Lung microvascular endothelial cell (primary cell): ENCODE measurements around the gene IER5L. TPM values are rescaled to one million over a fixed set of nuclear protein-coding genes. Genes with fewer than 3 reads are reported as not detected.
A peak's percentile ranks its signal among the peaks of the same experiment; 100 is the strongest.
"Not testable (repeated sequence)": the region's sequence is repeated elsewhere in the genome, so short reads cannot be mapped to it uniquely, and the experiment has no call there.

ENCODE experiments used
- DNase-seq, 2 donors: peaks; one replicate each; pipeline versions ENCODE4 v3.0.0 to v3.0.0-alpha.2; 2010; ENCODE audit warnings: low read depth in 2 of 2
- total RNA-seq: library from RNA; depleted of rRNA; stranded (reverse); fragments of >200 nt; gene quantifications from 2 replicates; pipeline ENCODE4 v1.2.1, GENCODE V29; 2014

IER5L gene
- total RNA-seq, 1 donor from 2014 or later: 20.4 TPM

DNA sequence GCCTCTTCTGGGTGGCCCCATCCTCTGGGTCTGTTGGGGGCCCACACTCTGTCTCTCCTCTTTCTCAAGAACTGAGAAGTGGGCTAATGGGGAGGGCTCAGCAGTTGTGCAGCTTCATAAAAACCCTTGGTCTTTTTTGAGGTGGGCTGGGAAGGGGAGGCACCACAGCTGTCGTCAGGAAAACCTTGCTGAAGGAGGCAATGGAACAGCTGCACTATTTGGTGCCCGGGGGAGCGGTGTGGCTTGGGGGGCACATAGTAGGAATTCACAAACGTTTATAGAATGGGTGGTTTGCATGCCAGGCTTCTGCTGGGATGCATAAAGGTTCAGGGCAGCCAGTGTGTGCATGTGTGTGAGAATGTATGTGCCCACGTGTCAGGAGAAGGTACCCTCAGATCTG, 3.2 kb upstream of the IER5L start:
- DNase-seq: no peak

- no peak for DNase-seq
Observed at GRCh38 chr9:129178568-129179382, 714 bp upstream of the IER5L start.

DNA sequence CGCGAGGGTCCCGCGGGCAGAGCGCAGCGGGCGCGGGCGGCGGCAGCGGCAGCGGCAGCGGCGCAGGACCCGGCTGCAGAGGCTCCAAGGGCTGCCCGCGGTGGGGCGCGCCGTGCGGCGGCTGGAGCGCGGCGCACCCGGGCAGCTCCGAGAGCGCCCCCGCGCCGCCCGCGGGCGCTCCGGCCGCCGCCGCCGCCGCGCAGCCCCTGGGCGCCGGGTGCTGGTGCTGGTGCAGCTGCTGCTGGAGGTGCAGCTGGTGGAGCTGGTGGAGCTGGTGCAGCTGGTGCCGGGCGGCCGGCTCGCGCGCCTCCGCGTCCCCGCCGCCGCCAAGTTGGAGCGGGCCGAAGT, 644 bp downstream of the IER5L start:
- DNase-seq: peak in 1 of 2 donors; percentile 67

GRCh38 chr9:129176701-129177442, 1.2 kb downstream of the IER5L start:
- peak; percentile 72 to 78 for DNase-seq

DNA sequence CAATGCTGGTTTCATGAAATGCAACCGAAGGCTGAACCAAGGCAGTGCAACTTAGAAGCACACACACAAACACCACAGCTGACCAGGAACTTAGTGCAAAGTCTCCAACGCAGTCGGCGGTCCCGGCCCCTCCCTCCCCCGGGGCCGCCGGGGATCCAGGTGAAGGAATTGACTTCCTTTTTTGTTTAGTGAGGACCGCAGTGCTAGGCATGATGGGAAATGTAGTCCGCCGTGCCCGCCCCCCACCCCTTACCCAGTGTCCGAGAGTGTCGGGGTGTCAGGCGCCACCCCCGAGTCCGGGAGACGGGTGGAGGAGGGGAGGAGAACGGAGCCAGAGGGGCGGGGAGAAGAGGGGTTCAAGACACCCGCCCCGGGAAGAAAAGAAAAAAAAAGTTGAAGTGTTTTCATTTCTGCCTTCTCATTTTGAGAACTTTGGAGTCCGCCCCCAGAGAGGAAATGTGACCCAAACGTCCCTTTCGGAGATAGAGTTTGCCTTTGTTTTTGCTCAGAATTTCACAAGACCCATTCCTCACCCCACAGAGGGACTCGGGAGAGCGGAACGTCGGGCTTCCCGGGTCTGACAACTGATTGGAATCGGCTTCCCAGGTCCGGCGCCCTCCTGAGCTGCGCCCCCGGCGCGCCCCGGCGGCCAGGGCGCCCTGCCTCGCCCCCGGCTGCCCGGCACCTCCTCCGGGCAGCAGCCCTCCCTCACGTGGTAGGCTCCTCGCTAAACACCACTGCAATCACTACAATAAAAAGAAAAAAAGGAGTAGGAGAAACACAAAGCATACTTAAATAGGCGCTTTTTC, 2.0 kb downstream of the IER5L start:
- DNase-seq: peak; percentile 70 to 83

DNA sequence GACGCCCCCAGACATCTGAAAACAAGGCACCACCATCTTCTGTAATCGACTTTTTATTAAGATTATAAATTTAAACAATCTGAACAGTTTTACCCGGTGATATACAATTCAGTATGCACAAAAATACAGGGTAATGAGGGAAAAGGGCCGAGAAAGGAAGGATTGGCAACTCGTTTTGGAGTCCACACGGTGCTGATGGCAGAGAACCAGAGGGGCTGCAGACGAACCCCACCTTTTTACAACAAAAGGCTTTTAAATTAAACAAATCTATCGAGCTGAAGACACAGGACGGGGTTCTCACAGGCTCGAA, 2.6 kb downstream of the IER5L start:
- DNase-seq: no peak

GRCh38 chr9:129174724-129175514, 3.1 kb downstream of the IER5L start:
- peak; percentile 73 to 84 for DNase-seq

DNA sequence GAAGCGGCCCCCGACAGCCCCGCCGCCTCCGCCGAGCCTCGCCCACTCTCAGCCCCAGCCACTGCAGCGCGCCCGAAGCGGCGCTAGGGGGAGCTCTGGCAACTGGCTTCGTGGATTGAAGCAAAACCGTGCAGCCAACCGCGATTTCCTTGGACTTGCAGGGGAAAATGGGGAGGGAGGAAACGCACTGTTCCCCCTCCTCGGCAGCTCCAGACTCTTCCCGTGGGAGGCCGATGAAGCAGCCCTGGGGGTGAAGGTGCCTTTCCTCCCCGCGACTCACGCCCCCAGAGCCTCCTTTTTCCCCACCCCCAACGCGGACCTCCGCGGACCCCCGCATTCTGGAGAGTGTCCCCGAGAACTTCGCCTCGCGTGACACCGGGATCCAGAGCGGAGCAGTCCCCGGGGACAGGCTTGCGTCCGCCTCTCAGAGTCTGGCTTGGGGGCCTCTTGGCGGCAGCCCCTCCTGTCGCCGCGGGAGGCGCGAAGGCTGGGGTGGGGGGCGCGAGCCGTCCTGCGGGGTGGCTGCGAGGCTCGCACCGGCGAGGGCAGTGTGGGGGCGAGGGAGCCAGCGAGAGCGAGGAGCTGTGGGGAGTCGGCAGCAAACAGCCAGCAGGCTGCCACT, 3.8 kb downstream of the IER5L start:
- peak; percentile 92 to 94 for DNase-seq

- DNase-seq: no peak
Observed at GRCh38 chr9:129173296-129174101, 4.6 kb downstream of the IER5L start.

DNA sequence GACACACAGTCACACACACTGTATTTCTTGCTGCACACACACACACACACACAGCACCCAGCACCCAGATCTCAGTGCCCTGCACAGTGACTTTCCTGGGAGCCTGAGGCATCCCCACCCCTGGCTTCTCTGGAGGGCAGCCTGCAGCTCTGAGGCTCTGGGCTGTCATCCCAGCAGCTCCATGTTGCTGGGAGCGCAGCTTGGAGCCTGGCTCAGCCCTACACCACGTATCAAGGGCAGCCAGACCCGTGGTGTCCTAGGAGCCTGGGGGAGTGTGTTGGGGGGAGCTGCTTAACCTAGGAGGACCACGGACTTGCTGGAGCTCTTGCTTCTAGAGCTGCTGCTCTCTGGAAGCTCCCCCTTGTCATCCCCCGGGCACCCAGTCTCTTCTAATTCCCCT, 5.2 kb downstream of the IER5L start:
- DNase-seq: no peak

DNA sequence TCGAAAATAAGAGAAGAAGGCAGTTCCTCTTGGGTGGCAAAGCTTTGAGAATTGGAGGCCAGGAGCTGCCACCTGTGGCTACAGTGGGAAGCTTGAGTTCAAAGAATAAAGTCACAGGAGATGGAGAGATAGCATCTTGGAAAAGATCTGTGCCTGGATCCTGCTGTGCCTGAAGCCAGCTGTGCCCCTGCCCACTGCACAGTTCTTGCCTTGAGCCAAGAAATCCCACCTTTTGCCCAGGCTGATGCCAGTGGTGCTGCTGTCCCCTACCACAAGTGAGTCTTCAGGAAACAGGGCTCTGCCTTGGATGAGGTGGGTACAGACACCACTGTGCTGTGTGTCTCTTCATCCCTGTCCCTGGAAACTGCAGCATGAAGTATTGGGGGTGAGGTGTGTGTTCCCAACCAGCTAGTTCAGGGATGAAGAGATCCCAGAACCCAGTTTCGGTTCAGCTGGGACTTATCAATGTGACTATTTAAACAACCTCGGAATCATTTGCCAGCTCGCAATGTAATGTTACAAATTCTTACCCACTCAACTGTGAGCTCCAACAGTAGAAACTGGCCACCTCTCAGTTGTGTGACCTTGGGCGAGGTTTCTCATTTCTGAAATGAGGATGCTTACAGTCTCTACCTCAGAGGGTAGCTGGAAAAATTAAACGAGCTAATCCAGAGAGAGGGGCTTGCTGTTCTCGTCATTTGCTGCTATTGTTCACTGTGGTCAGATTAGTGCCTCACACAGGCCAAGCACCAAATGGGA, 5.9 kb downstream of the IER5L start:
- no peak for DNase-seq

- DNase-seq: peak in 1 of 2 donors; percentile 61
Observed at GRCh38 chr9:129170229-129170628, 7.8 kb downstream of the IER5L start.

DNA sequence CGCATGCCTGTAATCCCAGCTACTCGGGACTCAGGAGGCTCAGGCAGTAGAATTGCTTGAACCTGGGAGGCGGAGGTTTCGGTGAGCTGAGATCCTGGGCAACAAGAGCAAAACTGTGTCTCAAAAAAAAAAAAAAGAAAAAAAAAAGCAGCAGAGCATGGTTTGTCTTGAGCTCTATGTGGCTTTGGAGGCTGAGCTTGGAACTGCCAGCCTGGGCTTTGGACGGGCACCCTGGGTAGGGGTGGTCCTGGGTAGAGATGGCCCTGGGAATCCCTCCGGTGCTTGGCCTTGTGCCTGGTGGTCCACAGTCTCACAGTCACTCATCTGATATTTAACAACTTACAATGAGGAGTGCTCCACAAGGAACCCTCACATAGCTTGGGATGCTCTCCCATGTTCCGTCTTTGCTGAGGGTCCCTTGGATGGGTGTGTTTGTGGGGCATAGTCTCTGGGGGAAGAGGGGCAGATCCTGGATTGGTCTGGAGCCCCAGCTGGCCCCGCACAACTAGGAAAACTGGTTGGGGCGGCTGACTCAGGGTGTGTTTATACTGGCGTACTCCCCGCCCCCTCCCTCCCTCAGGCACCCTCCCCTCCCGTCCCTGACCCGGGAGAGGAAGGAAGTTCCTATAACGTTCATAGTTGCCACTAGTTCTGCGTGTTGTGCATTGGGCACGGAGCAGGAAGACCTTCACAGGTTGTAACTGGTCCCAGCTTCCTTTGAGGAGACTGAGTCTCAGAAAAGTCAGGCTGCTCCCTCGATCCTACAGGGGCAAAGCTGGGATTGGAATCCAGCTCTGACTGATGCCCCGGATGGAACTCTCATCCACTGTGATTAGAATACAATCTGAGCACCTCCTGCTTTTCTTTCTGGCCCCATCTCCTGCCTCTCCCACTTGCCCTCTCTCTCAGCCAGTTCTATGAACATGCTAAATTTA, 11.2 kb downstream of the IER5L start:
- DNase-seq: peak; percentile 85 to 88

DNA sequence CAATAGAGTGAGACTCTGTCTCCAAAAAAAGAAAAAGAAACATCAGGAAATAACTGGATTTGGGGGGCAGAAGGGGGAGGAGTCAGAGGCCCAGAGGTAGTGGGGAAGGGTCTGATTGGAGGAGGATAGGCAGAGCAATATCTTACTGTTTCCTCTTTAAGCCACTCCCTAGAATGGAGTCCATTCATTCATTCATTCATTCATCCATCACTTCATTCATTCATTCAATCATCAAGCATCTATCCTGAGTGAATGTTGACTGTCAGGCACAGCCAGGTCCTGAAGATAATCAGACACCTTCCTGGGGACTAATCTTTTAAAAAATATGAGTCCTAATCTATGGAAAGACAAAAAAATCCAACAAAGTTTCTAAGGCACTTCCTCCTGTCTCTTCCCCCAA, 12.9 kb downstream of the IER5L start:
- no peak for DNase-seq

GRCh38 chr9:129164246-129164930, 13.7 kb downstream of the IER5L start:
- DNase-seq: peak; percentile 28 to 34

DNA sequence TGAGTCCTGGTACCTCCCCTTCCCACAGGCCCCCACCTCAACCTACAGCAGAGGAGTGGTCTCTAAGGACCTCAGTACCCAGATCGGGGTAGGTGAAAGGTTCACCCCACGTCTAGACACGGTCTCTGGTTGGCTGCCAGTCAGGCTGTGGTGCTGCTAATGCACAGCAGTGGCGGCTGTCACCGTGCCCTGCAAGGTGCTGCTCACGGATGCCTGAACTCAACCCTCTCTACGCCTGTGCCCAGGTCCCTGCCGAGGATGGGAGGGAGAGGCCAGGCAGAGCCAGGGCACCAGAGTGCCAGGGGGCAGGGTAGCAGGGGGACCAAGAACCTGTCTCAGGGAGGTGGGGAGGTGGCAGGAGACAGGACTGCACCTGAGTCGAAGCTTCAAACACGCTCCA, 14.3 kb downstream of the IER5L start:
- DNase-seq: no peak

DNA sequence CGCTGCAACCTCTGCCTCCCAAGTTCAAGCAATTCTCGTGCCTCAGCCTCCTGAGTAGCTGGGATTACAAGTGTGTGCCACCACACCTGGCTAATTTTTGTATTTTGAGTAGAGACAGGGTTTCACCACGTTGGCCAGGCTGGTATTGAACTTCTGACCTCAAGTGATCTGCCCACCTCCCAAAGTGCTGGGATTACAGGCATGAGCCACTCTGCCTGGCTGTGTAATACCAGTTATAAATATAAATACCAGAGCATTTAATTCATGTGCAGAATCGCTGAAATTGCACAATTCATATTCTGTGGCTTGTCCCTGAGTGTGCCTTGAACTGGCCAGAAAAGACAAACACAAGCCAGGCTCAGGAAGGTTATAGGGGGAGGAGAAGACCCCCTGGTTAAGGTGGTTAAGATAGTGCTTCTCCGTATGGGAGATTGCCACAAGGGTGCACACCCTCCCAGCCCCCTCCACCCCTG, 14.8 kb downstream of the IER5L start:
- not testable (repeated sequence) for DNase-seq
